ENCODE results near the gene STK17A. TPM values are rescaled to one million over a fixed set of nuclear protein-coding genes. Genes with fewer than 3 reads are reported as not detected.

STK17A gene
- total RNA-seq, 1 experiment from 2014 or later = 9.8 TPM

DNA sequence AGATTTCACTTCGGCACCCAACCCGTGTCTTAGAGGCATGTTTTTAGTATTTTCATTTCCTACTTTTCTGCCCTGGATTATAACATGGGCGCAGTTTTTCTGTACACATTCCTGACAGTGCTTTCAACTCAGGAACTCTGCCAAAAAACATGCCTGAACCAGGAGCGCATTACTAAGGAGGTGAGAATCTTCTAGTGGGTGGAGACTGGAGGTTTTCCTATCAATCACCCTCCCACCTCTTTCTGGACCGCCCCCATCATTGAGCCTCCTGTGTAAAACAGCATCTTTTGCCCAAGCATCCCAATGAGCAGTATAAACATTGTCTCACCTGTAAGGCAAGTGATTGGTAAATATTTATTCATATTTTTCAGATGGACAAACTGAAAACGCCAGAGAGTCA, 53.2 kb downstream of the STK17A start:
- Histone ChIP-seq H2BK15ac (ENCODE audit: low read depth, low read length) (no peak overlapping the region), H2AK5ac (ENCODE audit: insufficient read length, low read length) (no peak overlapping the region), H2BK120ac (ENCODE audit: low read depth, low read length, poor library complexity, severe bottlenecking) (no peak overlapping the region), H3K4me2 (ENCODE audit: insufficient read depth, insufficient read length, low read length) (no peak overlapping the region), H3K23me2 (ENCODE audit: insufficient read length, low read depth, low read length, poor library complexity, severe bottlenecking) (no peaks in the 10 kb centered on the region), H3K79me2 (ENCODE audit: insufficient read depth, low read length) (no peaks in the 10 kb centered on the region), H3K27ac (ENCODE audit: insufficient read length, low read depth, low read length) (no peak overlapping the region), H3K14ac (ENCODE audit: insufficient read depth, low read length) (no peak overlapping the region), H3K23ac (ENCODE audit: insufficient read length, low read depth, low read length) (no peak overlapping the region), H2BK5ac (ENCODE audit: insufficient read length, low read length) (no peak overlapping the region), H2BK20ac (ENCODE audit: low read depth, low read length, poor library complexity, severe bottlenecking) (no peak overlapping the region), H4K8ac (replicated peaks; ENCODE audit: insufficient read length, low read depth, low read length) (no peak overlapping the region), H3K18ac (ENCODE audit: insufficient read length, low read depth, low read length) (no peak overlapping the region), H4K20me1 (ENCODE audit: control insufficient read depth, insufficient read depth, insufficient read length) (no peaks in the 10 kb centered on the region), H3K79me1 (ENCODE audit: insufficient read depth, low read depth, low read length, poor library complexity, severe bottlenecking) (no peaks in the 10 kb centered on the region), H3K27me3 (ENCODE audit: insufficient read depth, low read length) (no peaks in the 10 kb centered on the region), H2BK12ac (ENCODE audit: insufficient read length, low read depth, low read length) (no peak overlapping the region), H4K91ac (ENCODE audit: insufficient read length, low read depth, low read length) (no peak overlapping the region), H4K5ac (ENCODE audit: insufficient read length, low read depth, low read length) (no peak overlapping the region), H3K9ac (ENCODE audit: extremely low read depth, insufficient read length, low read length) (no peak overlapping the region), H3K9me3 (ENCODE audit: control insufficient read depth, low read depth, low read length) (no peaks in the 10 kb centered on the region), H3T11ph (ENCODE audit: low read length) (no peak overlapping the region), H2AFZ (ENCODE audit: low read length) (no peak overlapping the region), H3K4me1 (ENCODE audit: insufficient read depth, low read length) (no peaks in the 10 kb centered on the region), H3K4ac (ENCODE audit: low read depth, low read length) (no peak overlapping the region), H3K56ac (ENCODE audit: insufficient read length, low read depth, low read length) (no peak overlapping the region)
- TF ChIP-seq CTCF (conservative IDR thresholded peaks at IDR 0.05) = no peak
- no peak overlapping the region for H3K27ac Mint-ChIP-seq
- no CpG with 5 or more reads among the region's 6 CpGs for WGBS (ENCODE audit: extremely low coverage, insufficient read length, low lambda C conversion rate)
- no peaks in the 10 kb centered on the region for H3K27me3 Mint-ChIP-seq (ENCODE audit: low read depth)
- peaks cover 7 to 8% of the 10 kb centered on the region in 2 experiments for H3K4me1 Mint-ChIP-seq
- H3K4me3 Mint-ChIP-seq = no peak overlapping the region
- H3K9me3 Mint-ChIP-seq = no peaks in the 10 kb centered on the region
- DNase-seq = no peak
- peaks cover 29 to 87% (median 76%) of the 10 kb centered on the region in 3 experiments; a peak in 6 of 7 replicates for H3K36me3 Mint-ChIP-seq (ENCODE audit: insufficient read depth in 1 of 3, low read depth in 3 of 3)

All from H9 (cell line).